Natural killer cell (primary cell): ENCODE data around the gene TRRAP. TPM values are rescaled to one million over a fixed set of nuclear protein-coding genes. Genes with fewer than 3 reads are reported as not detected.

Experiments used
- ATAC-seq, 3 donors: fragments of 150-1000 bp in 2 of 3; fragments of 200-7000 bp in 1 of 3; cut with Tn5 transposase; 1 replicate in 1 of 3; 2 replicates in 2 of 3; pipeline ENCODE4 v1.10.0; 2021; ENCODE audit warnings: mild to moderate bottlenecking in 2 of 3, moderate library complexity in 2 of 3
- DNase-seq, 2 donors: peaks; one replicate each; pipeline versions ENCODE4 v3.0.0 to v3.0.0-alpha.2; 2013 to 2021; ENCODE audit warnings: mixed read lengths in 1 of 2
- H3K27ac ChIP-seq: one replicate; pipeline ENCODE4 v1.5.1; 2013; ENCODE audit warnings: mild to moderate bottlenecking, low read length
- H3K27me3 ChIP-seq: one replicate; pipeline ENCODE4 v1.6.1; 2013; ENCODE audit warnings: low read length; ENCODE audit not compliant: control insufficient read depth, insufficient read depth
- H3K36me3 ChIP-seq: one replicate; pipeline ENCODE4 v1.6.1; 2013; ENCODE audit warnings: low read length; ENCODE audit not compliant: control insufficient read depth, insufficient read depth
- H3K4me1 ChIP-seq: one replicate; pipeline ENCODE4 v1.6.1; 2013; ENCODE audit warnings: low read length; ENCODE audit not compliant: control insufficient read depth, insufficient read depth
- H3K4me3 ChIP-seq: one replicate; pipeline ENCODE4 v1.5.1; 2013; ENCODE audit warnings: low read length
- H3K9me3 ChIP-seq: one replicate; pipeline ENCODE4 v1.6.1; 2013; ENCODE audit warnings: low read length; ENCODE audit not compliant: control insufficient read depth, insufficient read depth
- H3K27ac Mint-ChIP-seq, 2 donors: one replicate each; pipeline ENCODE4 v1.8.0; 2022; ENCODE audit warnings: mild to moderate bottlenecking in 2 of 2, mixed read lengths in 2 of 2, moderate library complexity in 1 of 2
- H3K27me3 Mint-ChIP-seq, 2 donors: one replicate each; pipeline ENCODE4 v1.8.0; 2022; ENCODE audit warnings: low read depth in 2 of 2, mixed read lengths in 2 of 2
- H3K36me3 Mint-ChIP-seq: one replicate; pipeline ENCODE4 v1.8.0; 2022; ENCODE audit warnings: mixed read lengths
- H3K4me1 Mint-ChIP-seq, 2 donors: one replicate each; pipeline ENCODE4 v1.8.0; 2022; ENCODE audit warnings: mixed read lengths in 2 of 2
- H3K4me3 Mint-ChIP-seq: one replicate; pipeline ENCODE4 v1.8.0; 2022; ENCODE audit warnings: mild to moderate bottlenecking, moderate library complexity, mixed read lengths
- H3K9me3 Mint-ChIP-seq, 2 donors: one replicate each; pipeline ENCODE4 v1.8.0; 2022; ENCODE audit warnings: mixed read lengths in 2 of 2
- WGBS: methylation state at CpG from one replicate; pipeline ENCODE4 v1.1.7; 2013; ENCODE audit warnings: missing lambda C conversion rate; ENCODE audit not compliant: insufficient coverage; 5-methylcytosine and 5-hydroxymethylcytosine counted together
- intact Hi-C: fragments of 100-400 bp; cut with micrococcal nuclease; formaldehyde crosslinking; loops from one replicate; pipeline ENCODE4 v1.14.2; 2022
- total RNA-seq, 4 donors: library from RNA; stranded (reverse); fragments of 120-200 nt in 1 of 4; gene quantifications; one replicate each; pipeline versions ENCODE4 v1.2.3 to v1.2.4, GENCODE V29; 2013 to 2022
- TF ChIP-seq, protein P1 (sequence below): fragments of 200-600 bp; IDR thresholded peaks from one replicate; pipeline ENCODE4 v1.8.0; 2022; ENCODE audit warnings: antibody characterized with exemption

TRRAP gene
- total RNA-seq, 3 donors from 2014 or later (not counting 1 experiment from before 2014, with no cell fraction given) = 45.4 to 62.9 (median 62.4) TPM

DNA sequence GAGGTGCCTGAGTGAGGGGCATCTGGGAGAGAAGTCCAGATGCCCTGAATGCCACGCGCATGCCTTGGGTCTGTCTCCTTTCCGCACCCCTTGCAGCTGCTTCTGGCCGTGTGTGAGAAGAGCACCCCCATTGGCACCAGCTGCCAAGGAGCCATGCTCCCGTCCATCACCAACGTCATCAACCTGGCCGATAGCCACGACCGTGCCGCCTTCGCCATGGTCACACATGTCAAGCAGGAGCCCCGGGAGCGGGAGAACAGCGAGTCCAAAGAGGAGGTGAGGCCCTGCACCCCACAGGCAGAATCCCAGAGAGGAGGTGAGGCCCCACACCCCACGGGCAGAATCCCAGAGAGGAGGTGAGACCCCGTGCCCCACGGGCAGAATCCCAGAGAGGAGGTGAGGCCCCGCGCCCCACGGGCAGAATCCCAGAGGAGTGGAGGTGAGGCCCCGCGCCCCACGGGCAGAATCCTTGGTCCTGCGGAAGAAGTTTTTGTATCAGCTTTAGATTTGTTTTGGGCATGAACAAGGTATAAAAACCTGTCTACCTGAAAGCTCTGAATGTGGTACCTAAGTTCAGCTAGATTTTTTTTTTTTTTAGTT is 91.8 kb downstream of the TRRAP start:
- no peaks in the 10 kb centered on the region for H3K4me1 ChIP-seq
- Mint-ChIP-seq H3K4me1 (no peaks in the 10 kb centered on the region), H3K9me3 (no peaks in the 10 kb centered on the region), H3K4me3 (no peak overlapping the region), H3K27ac (no peak overlapping the region), H3K27me3 (no peaks in the 10 kb centered on the region), H3K36me3 (peaks cover 44% of the 10 kb centered on the region)
- 99% methylated on average over 24 of the region's 24 CpGs for WGBS
- TF ChIP-seq, protein P1, sequence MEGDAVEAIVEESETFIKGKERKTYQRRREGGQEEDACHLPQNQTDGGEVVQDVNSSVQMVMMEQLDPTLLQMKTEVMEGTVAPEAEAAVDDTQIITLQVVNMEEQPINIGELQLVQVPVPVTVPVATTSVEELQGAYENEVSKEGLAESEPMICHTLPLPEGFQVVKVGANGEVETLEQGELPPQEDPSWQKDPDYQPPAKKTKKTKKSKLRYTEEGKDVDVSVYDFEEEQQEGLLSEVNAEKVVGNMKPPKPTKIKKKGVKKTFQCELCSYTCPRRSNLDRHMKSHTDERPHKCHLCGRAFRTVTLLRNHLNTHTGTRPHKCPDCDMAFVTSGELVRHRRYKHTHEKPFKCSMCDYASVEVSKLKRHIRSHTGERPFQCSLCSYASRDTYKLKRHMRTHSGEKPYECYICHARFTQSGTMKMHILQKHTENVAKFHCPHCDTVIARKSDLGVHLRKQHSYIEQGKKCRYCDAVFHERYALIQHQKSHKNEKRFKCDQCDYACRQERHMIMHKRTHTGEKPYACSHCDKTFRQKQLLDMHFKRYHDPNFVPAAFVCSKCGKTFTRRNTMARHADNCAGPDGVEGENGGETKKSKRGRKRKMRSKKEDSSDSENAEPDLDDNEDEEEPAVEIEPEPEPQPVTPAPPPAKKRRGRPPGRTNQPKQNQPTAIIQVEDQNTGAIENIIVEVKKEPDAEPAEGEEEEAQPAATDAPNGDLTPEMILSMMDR = no peak
- no peak overlapping the region for H3K4me3 ChIP-seq
- intact Hi-C loops = no loop called here
- H3K9me3 ChIP-seq = no peaks in the 10 kb centered on the region
- ATAC-seq (no peak), DNase-seq (no peak)
- H3K27ac ChIP-seq = no peak overlapping the region
- H3K36me3 ChIP-seq = peaks cover 87% of the 10 kb centered on the region
- H3K27me3 ChIP-seq = no peaks in the 10 kb centered on the region

DNA sequence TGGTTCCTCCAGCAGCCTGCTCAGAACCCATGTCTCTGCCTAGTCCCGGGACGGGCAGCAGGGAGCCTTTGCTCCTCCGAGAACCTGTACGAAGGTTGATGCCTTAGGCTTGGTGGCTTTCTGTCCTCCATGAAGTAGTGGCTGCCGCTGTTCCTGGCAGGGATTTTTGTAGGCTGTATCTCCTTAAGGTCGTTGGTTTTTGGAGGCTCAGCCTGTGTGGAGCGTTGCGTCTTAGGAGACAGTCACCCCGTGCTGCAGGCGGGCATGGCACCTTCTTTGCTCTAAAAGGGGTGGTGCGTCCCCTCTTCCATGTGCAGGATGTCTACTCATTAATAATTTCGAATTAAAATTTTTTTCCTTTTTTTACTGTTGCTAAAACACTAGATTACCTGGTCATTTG is 92.5 kb downstream of the TRRAP start:
- ATAC-seq (no peak), DNase-seq (no peak)
- peaks cover 47% of the 10 kb centered on the region for H3K36me3 Mint-ChIP-seq
- Histone ChIP-seq H3K27ac (no peak overlapping the region), H3K4me1 (no peaks in the 10 kb centered on the region), H3K36me3 (peaks cover 86% of the 10 kb centered on the region), H3K9me3 (no peaks in the 10 kb centered on the region), H3K27me3 (no peaks in the 10 kb centered on the region), H3K4me3 (no peak overlapping the region)
- WGBS = 97% methylated on average over 12 of the region's 12 CpGs
- no peaks in the 10 kb centered on the region for H3K4me1 Mint-ChIP-seq
- TF ChIP-seq, protein P1 = no peak
- H3K4me3 Mint-ChIP-seq = no peak overlapping the region
- H3K9me3 Mint-ChIP-seq = no peaks in the 10 kb centered on the region
- no peaks in the 10 kb centered on the region for H3K27me3 Mint-ChIP-seq
- intact Hi-C loops = no loop called here
- no peak overlapping the region for H3K27ac Mint-ChIP-seq

DNA sequence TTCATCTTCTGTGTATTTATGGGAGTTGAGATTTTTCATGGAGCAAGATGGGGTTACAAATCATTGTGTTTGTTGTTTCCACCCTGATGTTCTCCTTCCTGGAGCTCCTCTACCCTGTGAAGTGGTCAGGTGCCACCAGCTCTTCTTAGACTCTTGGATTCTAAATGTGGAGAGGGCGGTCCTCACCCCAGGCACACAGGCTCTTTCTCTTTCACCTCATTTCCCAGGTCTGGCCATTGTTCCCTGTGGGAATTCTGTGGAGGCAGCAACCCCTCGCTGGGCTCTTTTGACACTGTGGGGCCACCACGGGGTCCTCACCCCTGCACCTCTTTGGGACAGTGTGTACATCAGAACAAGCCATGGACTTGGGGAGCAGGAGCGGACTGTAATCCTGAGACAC is 95.9 kb downstream of the TRRAP start:
- intact Hi-C loops = no loop called here
- 100% methylated on average over 4 of the region's 4 CpGs for WGBS
- no peaks in the 10 kb centered on the region for H3K9me3 Mint-ChIP-seq

More for the DNA sequence above, 95.9 kb downstream of the TRRAP start:
- Mint-ChIP-seq H3K4me1 (no peaks in the 10 kb centered on the region), H3K27ac (no peak overlapping the region), H3K36me3 (peaks cover 39% of the 10 kb centered on the region), H3K27me3 (no peaks in the 10 kb centered on the region), H3K4me3 (no peak overlapping the region)
- Histone ChIP-seq H3K4me1 (no peaks in the 10 kb centered on the region), H3K36me3 (peaks cover 91% of the 10 kb centered on the region), H3K4me3 (no peak overlapping the region), H3K9me3 (no peaks in the 10 kb centered on the region), H3K27me3 (no peaks in the 10 kb centered on the region), H3K27ac (no peak overlapping the region)
- ATAC-seq = no peak
- TF ChIP-seq, protein P1 = no peak
- DNase-seq = no peak
